Tibial nerve (tissue), 4 donors: ENCODE data around the gene ZSCAN12. TPM values are rescaled to one million over a fixed set of nuclear protein-coding genes. Genes with fewer than 3 reads are reported as not detected.
A peak's percentile ranks its signal among the peaks of the same experiment; 100 is the strongest.

Experiments
- DNase-seq, 2 donors: peaks; one replicate each; pipeline ENCODE4 v3.0.0-alpha.2; 2019; ENCODE audit warnings: low spot score in 2 of 2
- H3K27ac ChIP-seq, 4 donors: fragments of 200-600 bp; sonication (generic) in 3 of 4; one replicate each; pipeline ENCODE4 v1.5.1; 2017 to 2019; ENCODE audit warnings: mild to moderate bottlenecking in 1 of 4
- H3K27me3 ChIP-seq, 2 donors: fragments of 200-600 bp; sonication (generic) in 1 of 2; one replicate each; pipeline versions ENCODE4 v1.5.1 to v1.6.0; 2017 to 2019
- H3K36me3 ChIP-seq, 3 donors: fragments of 200-600 bp; sonication (generic); one replicate each; pipeline ENCODE4 v1.5.1; 2018 to 2019
- H3K4me1 ChIP-seq, 4 donors: fragments of 200-600 bp; sonication (generic) in 3 of 4; one replicate each; pipeline ENCODE4 v1.5.1; 2017 to 2019
- H3K4me3 ChIP-seq, 4 donors: fragments of 200-600 bp; sonication (generic) in 3 of 4; one replicate each; pipeline ENCODE4 v1.5.1; 2017 to 2019; ENCODE audit warnings: mild to moderate bottlenecking in 1 of 4, moderate library complexity in 1 of 4
- H3K9me3 ChIP-seq, 4 donors: fragments of 200-600 bp; sonication (generic) in 3 of 4; one replicate each; pipeline ENCODE4 v1.5.1; 2017 to 2019
- EP300 ChIP-seq, 2 donors: sonication (generic); formaldehyde crosslinking; IDR thresholded peaks; one replicate each; pipeline ENCODE4 v1.6.1; 2017; ENCODE audit warnings: antibody characterized with exemption in 2 of 2, mild to moderate bottlenecking in 1 of 2
- POLR2A ChIP-seq, 2 donors: fragments of 450-650 bp; IDR thresholded peaks; one replicate each; pipeline ENCODE4 v1.6.1; 2017; ENCODE audit warnings: antibody characterized with exemption in 2 of 2, mild to moderate bottlenecking in 2 of 2, moderate library complexity in 2 of 2
- WGBS, 2 donors: methylation state at CpG; one replicate each; pipeline ENCODE4 v1.1.5; 2018; 5-methylcytosine and 5-hydroxymethylcytosine counted together
- small RNA-seq: library from RNA; depleted of rRNA; stranded (forward); fragments of <200 nt; gene quantifications from one replicate; pipeline ENCODE3, GENCODE V24; 2016
- total RNA-seq, 4 donors: library from RNA; depleted of rRNA; stranded (reverse); fragments of >200 nt; gene quantifications; one replicate each; pipeline ENCODE4 v1.1.0, GENCODE V29; 2016
- TF ChIP-seq, protein P1 (sequence below), 5 experiments: fragments of 200-600 bp in 3 of 5; fragments of 450-650 bp in 2 of 5; sonication (generic) in 3 of 5; IDR thresholded peaks; one replicate each; pipeline ENCODE4 v1.5.1; 2016 to 2019; ENCODE audit warnings: antibody characterized with exemption in 5 of 5, mild to moderate bottlenecking in 3 of 5, moderate library complexity in 2 of 5

Gene ZSCAN12
- total RNA-seq, 4 donors from 2014 or later = 4.7 to 7.8 (median 7.2) TPM

GRCh38 chr6:28333599-28334018 is 65.9 kb downstream of the ZSCAN12 start:
- H3K27ac ChIP-seq = peak overlapping the region in 1 of 4 donors; percentile 94
- WGBS, 2 donors = 67 to 72% methylated on average over 1 of the region's 1 CpG
- no peaks in the 10 kb centered on the region for H3K27me3 ChIP-seq
- peaks cover 0 to 10% (median 0%) of the 10 kb centered on the region in 4 donors for H3K9me3 ChIP-seq
- peaks cover 0 to 19% (median 0%) of the 10 kb centered on the region in 3 donors for H3K36me3 ChIP-seq
- no peak overlapping the region for H3K4me3 ChIP-seq
- DNase-seq = no peak
- no peak for TF ChIP-seq EP300 (IDR thresholded peaks at IDR 0.05)
- TF ChIP-seq, protein P1, sequence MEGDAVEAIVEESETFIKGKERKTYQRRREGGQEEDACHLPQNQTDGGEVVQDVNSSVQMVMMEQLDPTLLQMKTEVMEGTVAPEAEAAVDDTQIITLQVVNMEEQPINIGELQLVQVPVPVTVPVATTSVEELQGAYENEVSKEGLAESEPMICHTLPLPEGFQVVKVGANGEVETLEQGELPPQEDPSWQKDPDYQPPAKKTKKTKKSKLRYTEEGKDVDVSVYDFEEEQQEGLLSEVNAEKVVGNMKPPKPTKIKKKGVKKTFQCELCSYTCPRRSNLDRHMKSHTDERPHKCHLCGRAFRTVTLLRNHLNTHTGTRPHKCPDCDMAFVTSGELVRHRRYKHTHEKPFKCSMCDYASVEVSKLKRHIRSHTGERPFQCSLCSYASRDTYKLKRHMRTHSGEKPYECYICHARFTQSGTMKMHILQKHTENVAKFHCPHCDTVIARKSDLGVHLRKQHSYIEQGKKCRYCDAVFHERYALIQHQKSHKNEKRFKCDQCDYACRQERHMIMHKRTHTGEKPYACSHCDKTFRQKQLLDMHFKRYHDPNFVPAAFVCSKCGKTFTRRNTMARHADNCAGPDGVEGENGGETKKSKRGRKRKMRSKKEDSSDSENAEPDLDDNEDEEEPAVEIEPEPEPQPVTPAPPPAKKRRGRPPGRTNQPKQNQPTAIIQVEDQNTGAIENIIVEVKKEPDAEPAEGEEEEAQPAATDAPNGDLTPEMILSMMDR (IDR thresholded peaks at IDR 0.05) = no peak
- TF ChIP-seq POLR2A (IDR thresholded peaks at IDR 0.05) = no peak
- peaks cover 0 to 24% (median 8%) of the 10 kb centered on the region in 4 donors for H3K4me1 ChIP-seq

GRCh38 chr6:28333047-28333446 is 66.5 kb downstream of the ZSCAN12 start:
- H3K27me3 ChIP-seq = no peaks in the 10 kb centered on the region
- H3K27ac ChIP-seq = no peak overlapping the region
- no peak for TF ChIP-seq POLR2A (IDR thresholded peaks at IDR 0.05)
- no peak for TF ChIP-seq EP300 (IDR thresholded peaks at IDR 0.05)
- TF ChIP-seq, protein P1 (IDR thresholded peaks at IDR 0.05) = no peak
- H3K4me3 ChIP-seq = no peak overlapping the region
- H3K9me3 ChIP-seq = peaks cover 0 to 13% (median 0%) of the 10 kb centered on the region in 4 donors
- H3K4me1 ChIP-seq = peaks cover 0 to 24% (median 8%) of the 10 kb centered on the region in 4 donors
- 95 to 96% methylated on average over 2 of the region's 2 CpGs for WGBS, 2 donors
- DNase-seq = no peak
- H3K36me3 ChIP-seq = peaks cover 0 to 25% (median 0%) of the 10 kb centered on the region in 3 donors

GRCh38 chr6:28330041-28330440 is 69.5 kb downstream of the ZSCAN12 start:
- Histone ChIP-seq H3K9me3 (peaks cover 0 to 42% (median 17%) of the 10 kb centered on the region in 4 donors), H3K4me1 (peaks cover 0 to 12% (median 4%) of the 10 kb centered on the region in 4 donors), H3K4me3 (no peak overlapping the region), H3K36me3 (peaks cover 0 to 55% (median 18%) of the 10 kb centered on the region in 3 donors), H3K27me3 (no peaks in the 10 kb centered on the region), H3K27ac (no peak overlapping the region)
- DNase-seq = no peak
- TF ChIP-seq EP300 (IDR thresholded peaks at IDR 0.05) (no peak), POLR2A (IDR thresholded peaks at IDR 0.05) (no peak)
- TF ChIP-seq, protein P1 (IDR thresholded peaks at IDR 0.05) = no peak
- 78 to 79% methylated on average over 1 of the region's 1 CpG for WGBS, 2 donors

Small RNA genes lying within 50 kb of the gene (small RNA-seq; reads per million reads assigned to genes)
- gene RNU2-45P = not detected

Other genes with a start within 250 kb of the ZSCAN12 start
- 10 to 100 TPM; 11.9 to 22.2 (median 14.2) TPM for gene ZSCAN9, start 174.5 kb downstream of the ZSCAN12 start, total RNA-seq
- 1 to 10 TPM; 3.5 to 9.2 (median 7.3) TPM for gene ZKSCAN4, start 147.5 kb downstream of the ZSCAN12 start, total RNA-seq
- 1 to 10 TPM; 1.2 to 4.2 (median 1.8) TPM for gene NKAPL, start 140.4 kb downstream of the ZSCAN12 start, total RNA-seq
- gene ZSCAN26, start 132.6 kb downstream of the ZSCAN12 start, total RNA-seq = 10 to 100 TPM; 12.2 to 38.2 (median 23.7) TPM
- 1 to 10 TPM; 5.0 to 6.9 (median 6.5) TPM for gene PGBD1, start 118.2 kb downstream of the ZSCAN12 start, total RNA-seq
- 10 to 100 TPM in 2 of 4 donors, 1 to 10 TPM in 2; 6.3 to 12.8 (median 9.2) TPM for gene ZSCAN31, start 63.6 kb downstream of the ZSCAN12 start, total RNA-seq
- gene ZKSCAN3, start 49.8 kb downstream of the ZSCAN12 start, total RNA-seq = 10 to 100 TPM in 1 of 4 donors, 1 to 10 TPM in 3; 4.5 to 15.1 (median 7.1) TPM
- 1 to 10 TPM; 1.5 to 6.6 (median 2.6) TPM for gene ZSCAN23, start 43.7 kb upstream of the ZSCAN12 start, total RNA-seq
- not detected for gene GPX6, start 116.0 kb upstream of the ZSCAN12 start, total RNA-seq
- not detected for gene GPX5, start 126.1 kb upstream of the ZSCAN12 start, total RNA-seq